Cardiac fibroblast (primary cell): Measurements from ENCODE around the gene ATOH8.
A peak's percentile ranks its signal among the peaks of the same experiment; 100 is the strongest.

Experiments
- DNase-seq, 2 donors: peaks; one replicate each; pipeline versions ENCODE4 v3.0.0 to v3.0.0-alpha.2; 2010; ENCODE audit warnings: low read depth in 2 of 2
- H3K4me3 ChIP-seq, 2 donors: replicated peaks in 1 of 2; 1 replicate in 1 of 2; 2 replicates in 1 of 2; pipeline ENCODE4 v1.5.1; 2011; ENCODE audit warnings: low read depth in 2 of 2, low read length in 2 of 2, mild to moderate bottlenecking in 2 of 2, moderate library complexity in 1 of 2
- CTCF ChIP-seq: IDR thresholded peaks from one replicate; pipeline ENCODE4 v1.5.1; 2011; ENCODE audit warnings: low read depth, mild to moderate bottlenecking, low read length, inconsistent platforms

ATOH8 gene

DNA sequence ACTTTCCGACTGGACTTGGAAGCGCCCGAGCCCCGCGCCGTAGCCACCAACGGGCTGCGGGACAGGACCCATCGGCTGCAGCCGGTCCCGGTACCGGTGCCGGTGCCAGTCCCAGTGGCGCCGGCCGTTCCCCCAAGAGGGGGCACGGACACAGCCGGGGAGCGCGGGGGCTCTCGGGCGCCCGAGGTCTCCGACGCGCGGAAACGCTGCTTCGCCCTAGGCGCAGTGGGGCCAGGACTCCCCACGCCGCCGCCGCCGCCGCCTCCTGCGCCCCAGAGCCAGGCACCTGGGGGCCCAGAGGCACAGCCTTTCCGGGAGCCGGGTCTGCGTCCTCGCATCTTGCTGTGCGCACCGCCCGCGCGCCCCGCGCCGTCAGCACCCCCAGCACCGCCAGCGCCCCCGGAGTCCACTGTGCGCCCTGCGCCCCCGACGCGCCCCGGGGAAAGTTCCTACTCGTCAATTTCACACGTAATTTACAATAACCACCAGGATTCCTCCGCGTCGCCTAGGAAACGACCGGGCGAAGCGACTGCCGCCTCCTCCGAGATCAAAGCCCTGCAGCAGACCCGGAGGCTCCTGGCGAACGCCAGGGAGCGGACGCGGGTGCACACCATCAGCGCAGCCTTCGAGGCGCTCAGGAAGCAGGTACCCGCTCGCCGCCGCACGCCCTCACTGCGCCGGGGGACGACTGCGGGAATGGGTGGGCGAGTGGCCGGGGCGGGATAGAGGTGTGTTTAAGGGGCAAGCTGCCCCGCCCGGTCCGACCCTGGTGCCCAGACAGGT, 713 bp downstream of the ATOH8 start:
- DNase-seq, result peak; percentile 57 to 73
- peak overlapping the region; percentile 70 to 94 for H3K4me3 ChIP-seq
- TF ChIP-seq CTCF, result peak; percentile 31

- peak overlapping the region; percentile 70 to 94 for H3K4me3 ChIP-seq
- DNase-seq, result peak; percentile 79 to 84
- no peak for TF ChIP-seq CTCF
Measured at GRCh38 chr2:85755122-85756027, 1.6 kb downstream of the ATOH8 start.

GRCh38 chr2:85756195-85756594, 2.4 kb downstream of the ATOH8 start:
- peak overlapping the region; percentile 70 to 94 for H3K4me3 ChIP-seq
- no peak for DNase-seq
- TF ChIP-seq CTCF, result no peak

- no peak for DNase-seq
- TF ChIP-seq CTCF, result no peak
- peak overlapping the region in 1 of 2 donors; percentile 94 for H3K4me3 ChIP-seq
Measured at GRCh38 chr2:85756822-85757435, 3.1 kb downstream of the ATOH8 start.

- no peak for DNase-seq
- H3K4me3 ChIP-seq, result no peak overlapping the region
- TF ChIP-seq CTCF, result no peak
Measured at GRCh38 chr2:85757860-85758259, 4.1 kb downstream of the ATOH8 start.

DNA sequence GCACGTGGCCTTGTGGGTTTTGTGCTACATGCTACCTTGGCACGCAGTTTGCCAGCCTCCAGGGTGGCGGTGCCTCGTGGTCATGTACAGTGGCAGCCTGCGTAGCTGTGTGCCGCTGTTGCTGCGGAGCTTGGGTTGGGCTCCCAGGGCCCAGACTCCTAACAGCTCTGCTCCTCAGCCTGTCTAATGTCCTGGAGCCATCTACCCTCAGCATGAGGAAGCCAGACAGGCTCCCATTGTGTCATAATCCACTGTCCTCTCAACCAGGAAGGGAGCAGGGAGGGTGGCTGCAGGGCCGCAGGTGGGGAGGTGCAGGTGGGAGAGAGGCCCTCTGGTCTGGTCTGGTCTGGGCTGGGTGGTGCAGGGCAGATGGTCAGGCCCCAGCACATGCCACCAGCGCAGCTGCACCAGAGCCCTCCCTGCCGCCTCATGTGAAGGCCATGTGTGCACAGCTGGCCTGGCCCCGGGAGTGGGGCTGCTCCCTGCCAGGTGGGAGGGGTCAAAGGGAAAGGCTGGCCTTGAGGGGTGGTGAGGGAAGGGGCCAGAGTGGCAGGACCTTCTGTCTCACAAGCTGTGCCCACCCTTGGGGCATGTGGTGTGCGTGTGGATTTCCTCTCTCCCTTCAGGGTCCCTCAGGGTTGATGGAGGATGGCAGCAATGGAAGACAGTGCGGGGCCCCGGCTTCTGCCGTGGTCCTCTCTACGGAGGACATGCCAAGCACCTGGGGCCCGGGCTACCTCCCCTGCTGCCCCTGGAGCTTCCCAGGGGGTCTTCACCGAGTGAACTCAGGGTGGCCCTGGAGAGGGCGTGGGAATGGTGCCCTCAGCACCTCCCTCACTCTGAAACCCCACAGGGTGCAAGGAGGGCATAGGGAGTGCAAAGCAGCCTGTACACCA, 4.8 kb downstream of the ATOH8 start:
- peak overlapping the region in 1 of 2 donors; percentile 4 for H3K4me3 ChIP-seq
- no peak for DNase-seq
- TF ChIP-seq CTCF, result no peak
